GM12878 (cell line): ENCODE data around the gene UHMK1. TPM values are rescaled to one million over a fixed set of nuclear protein-coding genes. Genes with fewer than 3 reads are reported as not detected.

Experiments used
- ATAC-seq: fragments of 200-7000 bp; cut with Tn5 transposase; 3 replicates; pipeline ENCODE4 v1.9.1; 2020; ENCODE audit warnings: mild to moderate bottlenecking, moderate library complexity
- BruUV-seq: library from RNA; stranded (reverse); fragments of 400-500 nt; replicated peaks from 2 replicates; lab custom pipeline; 2021; lab: Mats Ljungman, UMichigan
- CTCF ChIA-PET: fragments of 300-600 bp; sonication (Branson Sonifier 250); formaldehyde crosslinking; extraction: SDS; loops from one replicate; lab custom pipeline; 2021; ENCODE audit warnings: inconsistent platforms; lab: Yijun Ruan, JAX
- POLR2A ChIA-PET: fragments of 350-600 bp; formaldehyde crosslinking; extraction: SDS; loops from one replicate; lab custom pipeline; 2021; ENCODE audit warnings: inconsistent platforms; lab: Charles Lee
- RAD21 ChIA-PET: fragments of 300-600 bp; sonication (Branson Sonifier 250); formaldehyde crosslinking; loops from one replicate; lab custom pipeline; 2023; ENCODE audit warnings: antibody characterized with exemption; ENCODE audit not compliant: unreplicated experiment; lab: Charles Lee
- SMC1A ChIA-PET: fragments of 300-600 bp; sonication (Branson Sonifier 250); formaldehyde crosslinking; loops from one replicate; lab custom pipeline; 2023; ENCODE audit not compliant: unreplicated experiment, uncharacterized antibody; lab: Charles Lee
- DNase-seq: peaks from one replicate; pipeline ENCODE4 v3.0.0-alpha.2; 2011; ENCODE audit warnings: low read depth, low spot score
- FAIRE-seq: peaks from 3 replicates; lab custom pipeline; 2011; peaks lifted over from hg19 to GRCh38; lab: Jason Lieb, UNC
- H2AFZ ChIP-seq: 2 replicates; pipeline ENCODE4 v1.6.0; 2011; ENCODE audit warnings: low read depth, low read length, control low read depth; ENCODE audit not compliant: control insufficient read depth
- H3K27ac ChIP-seq: 2 replicates; pipeline ENCODE4 v1.5.1; 2011; ENCODE audit warnings: control low read depth; ENCODE audit not compliant: control insufficient read depth, insufficient read depth
- H3K27me3 ChIP-seq, 2 experiments: replicated peaks in 1 of 2; 2 replicates each; pipeline versions ENCODE4 v1.6.0 to v1.6.1; 2011; ENCODE audit warnings: low read length in 1 of 2; ENCODE audit not compliant: control insufficient read depth in 2 of 2, insufficient read depth in 2 of 2
- H3K36me3 ChIP-seq, 2 experiments: 2 replicates each; pipeline ENCODE4 v1.5.1; 2011; ENCODE audit warnings: low read length in 1 of 2; ENCODE audit not compliant: control insufficient read depth in 2 of 2, insufficient read depth in 2 of 2
- H3K4me1 ChIP-seq: 2 replicates; pipeline ENCODE4 v1.6.1; 2011; ENCODE audit warnings: mild to moderate bottlenecking, low read length, moderate library complexity, mixed read lengths; ENCODE audit not compliant: control insufficient read depth, insufficient read depth
- H3K4me2 ChIP-seq: 2 replicates; pipeline ENCODE4 v1.6.0; 2011; ENCODE audit warnings: control low read depth; ENCODE audit not compliant: control insufficient read depth, insufficient read depth
- H3K4me3 ChIP-seq: fragments of 200-600 bp; sonication (generic); 2 replicates; pipeline ENCODE4 v1.5.1; 2016
- H3K79me2 ChIP-seq: 2 replicates; pipeline ENCODE4 v1.6.0; 2011; ENCODE audit warnings: low read length; ENCODE audit not compliant: control insufficient read depth, insufficient read depth
- H3K9ac ChIP-seq: 2 replicates; pipeline ENCODE4 v1.8.0; 2011; ENCODE audit warnings: low read length, control low read depth, mixed read lengths; ENCODE audit not compliant: control insufficient read depth, insufficient read depth
- H3K9me3 ChIP-seq: replicated peaks from 3 replicates; pipeline ENCODE4 v1.5.1; 2011; ENCODE audit warnings: mild to moderate bottlenecking, low read length; ENCODE audit not compliant: control insufficient read depth, insufficient read depth
- H4K20me1 ChIP-seq: 2 replicates; pipeline ENCODE4 v1.6.0; 2011; ENCODE audit not compliant: control insufficient read depth, insufficient read depth
- ATF7 ChIP-seq: fragments of 450-650 bp; IDR thresholded peaks from 2 replicates; pipeline ENCODE4 v1.6.1; 2016; ENCODE audit warnings: low read depth, mild to moderate bottlenecking
- BCL11A ChIP-seq: IDR thresholded peaks from 2 replicates; pipeline ENCODE4 v1.6.1; 2011; ENCODE audit warnings: low read depth, low read length
- MTA2 ChIP-seq: fragments of 450-650 bp; IDR thresholded peaks from 2 replicates; pipeline ENCODE4 v1.6.1; 2016; ENCODE audit warnings: low read depth, mild to moderate bottlenecking, moderate library complexity
- MYB ChIP-seq: fragments of 150-350 bp; IDR thresholded peaks from 2 replicates; pipeline ENCODE4 v1.6.1; 2014; ENCODE audit warnings: mild to moderate bottlenecking, low read depth, low read length, borderline replicate concordance
- NFXL1 ChIP-seq: fragments of 450-650 bp; IDR thresholded peaks from 2 replicates; pipeline ENCODE4 v1.6.1; 2017; ENCODE audit warnings: antibody characterized with exemption, mild to moderate bottlenecking, borderline replicate concordance
- WGBS: methylation state at CpG from one replicate; pipeline ENCODE4 v1.1.6; 2016; ENCODE audit warnings: low lambda C conversion rate; ENCODE audit not compliant: insufficient replicate concordance, insufficient coverage; ENCODE audit errors: missing lambda C conversion rate; 5-methylcytosine and 5-hydroxymethylcytosine counted together
- in situ Hi-C: fragments of 300-500 bp; cut with MboI; formaldehyde crosslinking; loops from 9 replicates; pipeline ENCODE4 v1.14.3; 2018; ENCODE audit warnings: mixed read lengths
- intact Hi-C: fragments of 100-400 bp; cut with micrococcal nuclease; formaldehyde crosslinking; loops from one replicate; pipeline ENCODE4 v1.14.2; 2022; ENCODE audit not compliant: unreplicated experiment
- polyA plus RNA-seq, 11 experiments: library from polyadenylated mRNA; depleted of rRNA in 4 of 11; unstranded in 6 of 11; stranded (reverse) in 5 of 11; fragments of >200 nt; fragmentation: Nextera tagmentation in 4 of 11; fragmentation: Illumina TruSeq in 1 of 11; extraction: Ambion mirVana in 4 of 11; extraction: Trizol in 1 of 11; gene quantifications; 1 replicate in 1 of 11; 2 replicates in 10 of 11; pipeline versions ENCODE4 v1.2.1 to v1.2.3, GENCODE V29; 2011 to 2016; ENCODE audit warnings: inconsistent platforms in 2 of 11, missing spikeins in 2 of 11, low read depth in 1 of 11
- total RNA-seq, 4 experiments: library from RNA; depleted of rRNA in 3 of 4; stranded (reverse); fragments of >200 nt in 3 of 4; fragmentation: Illumina TruSeq in 1 of 4; extraction: Trizol in 1 of 4; gene quantifications; 2 replicates each; pipeline versions ENCODE4 v1.2.1 to v1.2.3, GENCODE V29; 2013 to 2021
- TF ChIP-seq, protein P1 (sequence below): fragments of 450-650 bp; IDR thresholded peaks from 2 replicates; pipeline ENCODE4 v1.6.1; 2017; ENCODE audit warnings: mild to moderate bottlenecking, low read depth, inconsistent platforms; ENCODE audit not compliant: poor library complexity, severe bottlenecking

The UHMK1 gene
- total and polyA plus RNA-seq, 10 of the 15 experiments (the other 5 are each of a cell fraction or from before 2014, with no cell fraction given), result 5.7 to 52.7 (median 28.3) TPM

DNA sequence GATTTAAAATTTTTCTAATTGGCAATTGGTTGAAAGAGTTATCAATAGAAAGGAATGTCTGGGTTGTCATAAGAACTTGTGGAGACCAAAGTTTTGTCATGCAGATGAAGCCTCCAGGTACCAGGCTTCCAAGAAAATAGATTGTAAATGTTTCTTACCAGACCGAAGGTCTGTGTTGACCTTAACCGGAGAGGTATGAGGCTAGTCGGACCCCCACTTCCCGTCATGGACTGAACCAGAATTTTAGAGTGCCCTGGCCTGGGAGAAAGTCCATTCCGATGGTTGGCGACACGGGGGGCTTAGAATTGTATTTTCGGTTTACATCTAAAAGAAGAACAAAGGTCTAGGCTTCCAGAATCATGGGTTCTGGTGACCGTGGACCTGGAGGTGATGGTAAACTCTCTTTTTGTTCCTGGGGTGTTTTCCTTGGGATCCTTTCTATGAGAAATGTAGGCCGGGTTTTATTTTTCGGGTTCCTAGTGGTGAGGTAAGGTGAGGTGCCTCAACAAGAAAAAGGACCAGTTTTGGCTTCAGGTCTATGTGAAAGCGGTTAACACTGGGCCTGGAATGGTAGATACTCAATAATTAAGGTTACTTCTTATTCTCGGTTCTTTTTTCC, 405 bp upstream of the UHMK1 start:
- RAD21 ChIA-PET, result no interaction called here

More for the DNA sequence above, 405 bp upstream of the UHMK1 start:
- Histone ChIP-seq H3K27ac (peak overlapping the region; percentile 14), H3K4me3 (peak overlapping the region; percentile 92), H3K9me3 (no peaks in the 10 kb centered on the region), H3K79me2 (peaks cover 46% of the 10 kb centered on the region), H3K4me1 (no peaks in the 10 kb centered on the region), H3K36me3 (peaks cover 0 to 17% of the 10 kb centered on the region in 2 experiments; a peak in 2 of 4 replicates), H4K20me1 (no peaks in the 10 kb centered on the region), H3K9ac (peak overlapping the region; percentile 39; the same call in 1 of the 2 replicates), H2AFZ (peak overlapping the region; percentile 86), H3K27me3 (no peaks in the 10 kb centered on the region), H3K4me2 (peak overlapping the region; percentile 89)
- 56% methylated on average over 13 of the region's 13 CpGs for WGBS
- BruUV-seq, result no TSS peak
- ChIA-PET CTCF (no interaction called here), SMC1A (no interaction called here), POLR2A (no interaction called here)
- ATAC-seq, result no peak
- intact Hi-C loops, result loop anchor here (5.0 to 10.0 kb wide), 2 partner anchors 140 to 308 kb away; no protein-coding TSS in a partner anchor
- TF ChIP-seq MTA2 (0 out of 2 replicates have a peak, but pooled peaks have one; percentile 12), ATF7 (peak; percentile 49; the same call in 1 of the 2 replicates), MYB (no peak), NFXL1 (no peak), BCL11A (0 out of 2 replicates have a peak, but pooled peaks have one; percentile 11)
- TF ChIP-seq, protein P1, sequence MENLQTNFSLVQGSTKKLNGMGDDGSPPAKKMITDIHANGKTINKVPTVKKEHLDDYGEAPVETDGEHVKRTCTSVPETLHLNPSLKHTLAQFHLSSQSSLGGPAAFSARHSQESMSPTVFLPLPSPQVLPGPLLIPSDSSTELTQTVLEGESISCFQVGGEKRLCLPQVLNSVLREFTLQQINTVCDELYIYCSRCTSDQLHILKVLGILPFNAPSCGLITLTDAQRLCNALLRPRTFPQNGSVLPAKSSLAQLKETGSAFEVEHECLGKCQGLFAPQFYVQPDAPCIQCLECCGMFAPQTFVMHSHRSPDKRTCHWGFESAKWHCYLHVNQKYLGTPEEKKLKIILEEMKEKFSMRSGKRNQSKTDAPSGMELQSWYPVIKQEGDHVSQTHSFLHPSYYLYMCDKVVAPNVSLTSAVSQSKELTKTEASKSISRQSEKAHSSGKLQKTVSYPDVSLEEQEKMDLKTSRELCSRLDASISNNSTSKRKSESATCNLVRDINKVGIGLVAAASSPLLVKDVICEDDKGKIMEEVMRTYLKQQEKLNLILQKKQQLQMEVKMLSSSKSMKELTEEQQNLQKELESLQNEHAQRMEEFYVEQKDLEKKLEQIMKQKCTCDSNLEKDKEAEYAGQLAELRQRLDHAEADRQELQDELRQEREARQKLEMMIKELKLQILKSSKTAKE, result peak; percentile 47
- DNase-seq, result peak; percentile 51
- in situ Hi-C loops, result no loop called here
- FAIRE-seq, result peak; percentile 76
